ENCODE data around the gene GAPDHS.

Gene GAPDHS

DNA sequence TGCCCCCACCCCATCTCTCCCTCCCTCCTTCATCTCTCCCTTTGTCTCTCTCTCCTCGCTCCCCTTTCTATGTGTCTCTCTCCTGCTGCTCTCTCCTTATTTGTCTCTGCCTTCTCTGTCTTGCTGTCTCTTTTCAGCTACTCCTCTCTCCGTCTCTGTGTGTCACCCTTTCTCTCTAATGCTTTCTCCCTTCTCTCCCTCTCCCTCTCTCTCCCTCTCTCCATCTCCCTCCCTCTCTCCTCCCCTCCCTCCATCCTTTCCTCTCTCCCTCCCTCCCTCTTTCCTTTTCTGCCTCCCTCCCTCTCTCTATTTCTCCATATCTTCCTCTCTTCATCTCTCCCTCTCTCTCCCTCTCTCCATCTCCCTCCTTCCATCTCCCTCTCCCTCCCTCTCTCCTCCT, 29.5 kb downstream of the GAPDHS start:
- no peak overlapping the region for H3K9ac ChIP-seq (ENCODE audit: low read length)

DNA sequence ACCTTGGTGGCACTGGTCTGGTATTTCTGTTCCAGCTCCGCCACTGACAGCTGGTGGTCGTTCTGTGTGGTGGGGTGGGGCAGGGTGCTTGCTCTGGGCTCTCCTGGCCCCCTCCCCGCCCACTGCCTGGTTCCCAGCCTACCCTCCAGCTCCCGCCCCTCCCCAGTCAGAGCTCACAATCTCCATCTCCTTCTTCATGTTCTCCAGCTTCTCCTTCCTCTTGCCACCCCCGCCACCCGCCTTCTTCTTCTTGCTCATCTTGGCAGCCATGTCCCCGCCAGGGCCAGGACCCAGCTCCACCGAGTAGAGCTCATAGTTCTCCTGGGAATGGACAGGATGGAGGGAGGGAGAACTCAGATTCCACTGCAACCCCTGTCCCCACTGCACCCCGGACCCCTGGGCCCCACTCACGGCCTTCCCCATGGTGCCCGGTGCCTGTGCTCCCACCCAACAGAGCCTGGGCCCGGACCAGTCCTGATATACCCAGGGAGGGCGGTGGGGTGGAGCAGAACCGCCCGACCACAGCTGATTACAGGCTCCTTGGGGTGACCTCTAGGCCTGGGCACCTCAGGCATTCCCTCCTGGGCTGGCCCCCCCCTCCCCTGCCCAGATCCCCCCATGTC, 30.1 kb downstream of the GAPDHS start, which contains the start of gene ATP4A:
ATP4A (minus strand) TSS at position 452 of the 623 bp plus-strand sequence; CDS start at position 423, 29 bp downstream.
- H3K79me2 ChIP-seq (ENCODE audit: low read length), result no peaks in the 10 kb centered on the region
- no peak within 1 kb of the TSS for H3K4me2 ChIP-seq (ENCODE audit: low read length)
- H3K9me3 ChIP-seq (ENCODE audit: insufficient read depth, low read length), result no peaks in the 10 kb centered on the region
- no peak within 1 kb of the TSS for H3K4me3 ChIP-seq (ENCODE audit: low read length)
- no peak within 1 kb of the TSS for H3K27ac ChIP-seq (ENCODE audit: low read length)
- no peaks in the 10 kb centered on the region for H3K36me3 ChIP-seq (replicated peaks; ENCODE audit: low read depth, low read length)
- no peak within 1 kb of the TSS for H3K9ac ChIP-seq (ENCODE audit: low read length)
- no peaks in the 10 kb centered on the region for H4K20me1 ChIP-seq (ENCODE audit: insufficient read depth, low read length)
- TF ChIP-seq EZH2phosphoT487 (IDR thresholded peaks at IDR 0.05; ENCODE audit: low read depth) (no peak), CTCF (IDR thresholded peaks at IDR 0.05; ENCODE audit: low read depth, low read length) (no peak)
- H3K27me3 ChIP-seq (ENCODE audit: low read depth, low read length), result peaks cover 33% of the 10 kb centered on the region
- H3K4me1 ChIP-seq (ENCODE audit: low read length), result peaks cover 14% of the 10 kb centered on the region
- H2AFZ ChIP-seq (ENCODE audit: low read depth, low read length), result no peak within 1 kb of the TSS

More for the DNA sequence above, 29.5 kb downstream of the GAPDHS start:
- Histone ChIP-seq H3K27me3 (ENCODE audit: low read depth, low read length) (peaks cover 30% of the 10 kb centered on the region), H4K20me1 (ENCODE audit: insufficient read depth, low read length) (no peaks in the 10 kb centered on the region), H3K4me2 (ENCODE audit: low read length) (no peak overlapping the region), H3K4me3 (ENCODE audit: low read length) (no peak overlapping the region), H2AFZ (ENCODE audit: low read depth, low read length) (no peak overlapping the region), H3K4me1 (ENCODE audit: low read length) (peaks cover 14% of the 10 kb centered on the region), H3K79me2 (ENCODE audit: low read length) (no peaks in the 10 kb centered on the region), H3K27ac (ENCODE audit: low read length) (no peak overlapping the region), H3K9me3 (ENCODE audit: insufficient read depth, low read length) (no peaks in the 10 kb centered on the region), H3K36me3 (replicated peaks; ENCODE audit: low read depth, low read length) (no peaks in the 10 kb centered on the region)
- TF ChIP-seq CTCF (IDR thresholded peaks at IDR 0.05; ENCODE audit: low read depth, low read length) (no peak), EZH2phosphoT487 (IDR thresholded peaks at IDR 0.05; ENCODE audit: low read depth) (no peak)

DNA sequence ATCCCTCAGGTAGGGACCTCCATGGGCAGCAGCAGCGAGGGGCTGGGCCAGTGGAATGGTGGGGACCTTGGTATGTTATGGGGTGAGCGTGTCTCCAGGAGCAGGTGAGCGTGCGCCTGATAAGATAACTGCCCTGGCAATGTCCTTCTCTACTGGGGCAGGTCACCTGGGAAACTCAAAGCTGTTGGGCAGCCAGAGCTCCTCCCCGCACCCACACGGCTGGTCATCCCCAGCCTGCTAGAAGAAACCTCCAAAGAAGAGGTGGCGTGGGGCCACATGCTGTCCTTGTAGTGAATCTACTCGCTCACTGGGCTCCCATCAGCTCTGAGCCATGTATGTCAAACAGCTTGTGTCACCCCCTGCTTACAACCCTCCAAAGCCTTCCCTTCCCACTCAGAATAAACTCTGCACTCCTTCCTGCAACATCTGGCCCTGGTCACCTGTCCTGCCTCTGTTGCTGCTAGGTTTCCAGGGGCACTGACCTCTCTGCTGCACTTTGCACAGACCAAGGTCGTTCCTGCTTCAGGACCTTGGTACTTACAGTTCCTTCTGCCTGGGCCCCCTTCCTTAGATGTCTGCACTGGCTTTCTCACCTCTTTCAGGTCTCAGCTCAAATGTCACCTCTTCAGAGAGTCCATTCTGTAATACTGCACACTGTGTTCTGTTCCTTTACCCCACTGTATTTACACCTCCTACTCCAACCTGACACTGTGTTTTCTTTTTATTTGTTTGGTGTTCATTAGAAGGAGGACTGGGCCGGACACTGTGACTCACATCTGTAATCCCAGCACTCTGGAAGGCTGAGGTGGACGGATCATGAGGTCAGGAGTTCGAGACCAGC, 32.0 kb downstream of the GAPDHS start:
- Histone ChIP-seq H4K20me1 (ENCODE audit: insufficient read depth, low read length) (no peaks in the 10 kb centered on the region), H2AFZ (ENCODE audit: low read depth, low read length) (no peak overlapping the region), H3K27ac (ENCODE audit: low read length) (no peak overlapping the region), H3K4me2 (ENCODE audit: low read length) (no peak overlapping the region), H3K4me3 (ENCODE audit: low read length) (no peak overlapping the region), H3K36me3 (replicated peaks; ENCODE audit: low read depth, low read length) (no peaks in the 10 kb centered on the region), H3K4me1 (ENCODE audit: low read length) (no peaks in the 10 kb centered on the region), H3K9me3 (ENCODE audit: insufficient read depth, low read length) (no peaks in the 10 kb centered on the region), H3K9ac (ENCODE audit: low read length) (no peak overlapping the region), H3K27me3 (ENCODE audit: low read depth, low read length) (peaks cover 40% of the 10 kb centered on the region), H3K79me2 (ENCODE audit: low read length) (no peaks in the 10 kb centered on the region)
- TF ChIP-seq EZH2phosphoT487 (IDR thresholded peaks at IDR 0.05; ENCODE audit: low read depth), result no peak
- no peak for TF ChIP-seq CTCF (IDR thresholded peaks at IDR 0.05; ENCODE audit: low read depth, low read length)

GRCh38 chr19:35566738-35567137, 33.5 kb downstream of the GAPDHS start:
- Histone ChIP-seq H3K27me3 (ENCODE audit: low read depth, low read length) (peaks cover 43% of the 10 kb centered on the region), H3K4me3 (ENCODE audit: low read length) (no peak overlapping the region), H3K9ac (ENCODE audit: low read length) (no peak overlapping the region), H3K27ac (ENCODE audit: low read length) (no peak overlapping the region), H4K20me1 (ENCODE audit: insufficient read depth, low read length) (no peaks in the 10 kb centered on the region), H2AFZ (ENCODE audit: low read depth, low read length) (no peak overlapping the region), H3K9me3 (ENCODE audit: insufficient read depth, low read length) (no peaks in the 10 kb centered on the region), H3K4me1 (ENCODE audit: low read length) (no peaks in the 10 kb centered on the region), H3K36me3 (replicated peaks; ENCODE audit: low read depth, low read length) (no peaks in the 10 kb centered on the region), H3K4me2 (ENCODE audit: low read length) (no peak overlapping the region), H3K79me2 (ENCODE audit: low read length) (no peaks in the 10 kb centered on the region)
- TF ChIP-seq EZH2phosphoT487 (IDR thresholded peaks at IDR 0.05; ENCODE audit: low read depth), result no peak
- no peak for TF ChIP-seq CTCF (IDR thresholded peaks at IDR 0.05; ENCODE audit: low read depth, low read length)
